NCI-H446 treated with DMSO at 0.1 percent for 48 hours (cell line): ENCODE measurements around the gene MKRN2OS.

ENCODE experiments used
- DNase-seq: peaks from one replicate; lab custom pipeline; 2025; lab: John Stamatoyannopoulos, UW

Gene MKRN2OS

DNA sequence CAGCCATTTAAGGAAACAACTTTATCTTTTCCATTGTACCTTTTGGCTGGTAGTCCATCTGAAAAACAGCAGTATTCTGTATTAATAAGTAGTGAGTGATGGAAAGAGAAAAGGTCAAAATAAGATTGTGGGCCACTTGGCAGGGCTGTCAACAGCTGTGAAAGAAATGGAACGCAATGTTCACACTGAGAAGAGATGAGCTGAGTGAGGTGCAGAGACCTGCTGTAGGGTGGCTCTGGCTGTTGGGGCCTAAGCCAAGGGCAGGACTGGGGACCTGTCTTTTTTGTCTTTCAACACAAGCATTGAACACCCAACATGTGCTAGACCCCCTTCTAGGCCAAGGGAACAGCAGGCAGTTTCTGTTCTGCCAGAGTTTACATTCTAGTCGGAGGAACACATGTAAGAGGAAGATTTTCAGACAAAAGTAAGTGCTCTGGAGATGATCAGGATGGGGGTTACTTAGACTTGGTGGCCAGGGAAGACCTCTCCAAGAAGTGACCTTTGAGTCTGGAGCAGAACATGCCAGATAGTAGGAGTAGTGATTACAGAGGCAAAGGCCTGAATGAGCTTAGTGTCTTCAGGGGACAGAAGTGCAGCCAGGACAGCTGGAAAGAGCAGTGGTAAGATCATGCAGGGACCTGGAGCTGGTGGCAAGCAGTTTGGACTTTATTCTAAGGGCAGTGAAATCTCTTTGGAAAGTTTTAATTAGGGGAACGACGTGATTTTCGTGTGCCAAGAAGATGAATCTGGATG, 31.4 kb downstream of the MKRN2OS start:
- DNase-seq = no peak

- no peak for DNase-seq
Observed at GRCh38 chr3:12512534-12513118, 32.7 kb downstream of the MKRN2OS start.

DNA sequence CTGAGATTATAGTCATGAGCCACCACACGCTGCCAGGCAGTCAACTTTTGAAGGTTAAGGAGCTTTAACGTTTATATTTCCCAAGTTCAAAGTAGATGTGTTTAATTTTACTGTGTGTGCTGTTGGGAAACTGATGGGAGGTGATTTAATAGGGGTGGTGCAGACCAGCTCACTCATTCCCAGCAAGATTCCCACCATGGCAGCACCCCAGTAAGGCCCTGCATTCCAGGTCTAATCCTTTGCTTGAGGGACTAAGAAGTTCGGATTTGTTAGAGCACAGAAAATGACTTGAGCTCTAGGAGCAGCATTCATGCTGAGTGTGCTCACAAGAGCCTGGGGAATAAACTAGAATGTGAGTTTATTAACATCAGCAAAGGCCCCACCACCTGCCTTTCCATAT, 35.8 kb downstream of the MKRN2OS start:
- no peak for DNase-seq

- DNase-seq = no peak
Observed at GRCh38 chr3:12508291-12508700, 37.0 kb downstream of the MKRN2OS start.

- DNase-seq = no peak
Observed at GRCh38 chr3:12507591-12508281, 37.6 kb downstream of the MKRN2OS start.

GRCh38 chr3:12506201-12506709, 39.0 kb downstream of the MKRN2OS start:
- DNase-seq = no peak

DNA sequence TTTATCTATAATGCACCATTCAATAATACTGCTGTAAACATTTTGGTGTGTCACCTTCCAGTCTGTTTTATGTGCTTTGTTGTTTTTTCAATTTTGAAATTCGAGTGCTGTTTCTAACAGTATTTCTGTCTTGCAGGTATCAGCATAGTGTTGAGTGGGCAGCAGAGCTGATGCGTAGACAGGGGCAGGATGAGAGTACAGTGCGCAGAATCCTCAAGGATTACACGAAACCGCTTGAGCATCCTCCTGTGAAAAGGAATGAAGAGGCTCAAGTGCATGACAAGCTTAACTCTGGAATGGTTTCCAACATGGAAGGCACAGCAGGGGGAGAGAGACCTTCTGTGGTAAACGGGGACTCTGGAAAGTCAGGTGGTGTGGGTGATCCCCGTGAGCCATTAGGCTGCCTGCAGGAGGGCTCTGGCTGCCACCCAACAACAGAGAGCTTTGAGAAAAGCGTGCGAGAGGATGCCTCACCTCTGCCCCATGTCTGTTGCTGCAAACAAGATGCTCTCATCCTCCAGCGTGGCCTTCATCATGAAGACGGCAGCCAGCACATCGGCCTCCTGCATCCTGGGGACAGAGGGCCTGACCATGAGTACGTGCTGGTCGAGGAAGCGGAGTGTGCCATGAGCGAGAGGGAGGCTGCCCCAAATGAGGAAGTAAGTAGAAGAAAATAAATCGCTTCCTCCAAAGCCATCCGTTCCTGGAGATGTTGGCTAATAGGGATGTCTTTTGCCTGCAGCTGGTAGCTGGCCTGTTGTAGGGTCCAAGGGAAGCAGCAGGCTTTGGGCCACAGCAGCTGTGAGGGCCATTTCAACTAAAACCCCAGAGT, 42.0 kb downstream of the MKRN2OS start:
- DNase-seq = no peak

DNA sequence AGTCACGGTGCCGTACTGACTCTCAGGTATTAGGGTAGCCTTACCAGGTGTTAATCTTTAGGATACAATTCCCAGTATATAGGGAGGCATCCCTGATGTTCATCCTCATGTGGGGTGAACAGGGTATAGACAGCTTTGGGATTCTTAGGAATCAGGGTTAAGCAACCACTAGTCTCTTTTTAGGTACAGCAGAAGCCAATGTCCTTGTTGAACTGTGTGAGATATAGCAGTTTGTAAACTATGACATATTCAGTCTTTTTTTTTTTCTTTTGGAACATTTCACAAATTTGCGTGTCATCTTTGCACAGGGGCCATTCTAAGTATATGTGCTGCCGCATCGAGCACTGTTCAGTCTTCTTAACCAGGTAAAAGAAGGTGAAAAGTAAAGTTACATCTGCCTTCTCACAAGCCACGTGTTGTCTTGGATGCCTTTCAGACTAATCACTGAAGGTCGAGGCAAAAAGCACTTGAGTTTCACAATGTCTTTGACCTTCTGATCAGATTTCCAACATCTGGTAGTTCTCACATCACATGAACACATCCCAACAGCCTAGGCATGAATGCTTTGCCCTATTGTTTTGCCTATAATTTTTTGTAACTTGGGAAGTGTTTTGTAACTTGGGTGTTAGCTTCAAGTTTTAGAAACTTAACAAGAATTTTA, 43.8 kb downstream of the MKRN2OS start:
- DNase-seq = no peak

DNA sequence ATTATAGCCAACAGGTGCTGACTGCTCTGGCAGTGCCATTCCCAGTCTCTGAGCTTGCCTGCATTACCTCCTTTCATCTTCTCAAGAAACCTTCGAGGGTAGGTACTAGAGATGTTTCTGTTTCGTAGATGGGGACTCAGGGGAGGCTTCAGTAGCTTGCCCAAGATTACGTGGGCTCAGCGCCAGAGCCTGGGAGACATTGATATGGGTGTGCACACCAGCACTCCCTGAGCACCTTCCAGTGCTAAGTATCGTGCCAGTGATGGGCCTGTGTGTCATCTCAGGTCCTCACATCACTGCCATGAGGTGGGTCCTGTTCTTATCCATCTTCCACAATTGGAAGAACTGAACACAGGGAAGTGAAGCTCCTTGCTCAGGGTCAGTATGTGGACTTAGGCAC, 45.8 kb downstream of the MKRN2OS start:
- DNase-seq = no peak

GRCh38 chr3:12496453-12496761, 48.9 kb downstream of the MKRN2OS start:
- no peak for DNase-seq

DNA sequence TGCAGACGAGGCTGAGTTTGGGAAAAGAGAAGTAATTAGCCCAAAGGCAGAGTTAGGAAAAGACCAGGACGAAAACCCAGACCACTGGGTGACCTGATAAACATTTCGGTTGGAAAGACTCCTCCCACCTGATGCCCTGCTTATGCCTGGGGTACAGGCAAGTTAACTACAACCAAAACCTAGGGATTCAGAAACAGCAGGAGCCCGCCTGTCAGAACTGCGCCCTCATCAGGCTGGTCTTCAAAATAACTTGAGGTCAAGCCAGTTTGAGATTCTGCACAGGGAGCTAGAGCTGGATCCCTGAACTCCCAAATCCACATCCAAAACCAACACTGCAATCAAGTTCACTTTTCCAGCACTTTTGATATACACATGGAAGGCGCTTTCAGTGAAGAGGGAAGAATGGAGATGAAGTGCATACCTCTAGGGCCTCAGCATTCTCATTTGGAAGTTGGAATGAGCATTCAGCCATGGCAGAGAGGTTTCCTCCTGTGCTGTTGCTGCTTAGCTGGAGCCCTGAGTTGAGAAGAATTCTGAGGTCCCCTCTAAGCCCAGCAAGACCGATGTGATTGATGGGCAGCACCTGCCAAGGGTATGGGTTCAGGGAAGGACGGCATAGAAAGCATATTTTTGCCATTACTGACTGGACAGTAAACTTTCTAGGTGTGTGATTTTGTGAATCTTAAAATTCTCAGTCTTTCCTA, 49.4 kb downstream of the MKRN2OS start:
- no peak for DNase-seq

GRCh38 chr3:12490547-12490946, 54.8 kb downstream of the MKRN2OS start:
- DNase-seq = no peak

DNA sequence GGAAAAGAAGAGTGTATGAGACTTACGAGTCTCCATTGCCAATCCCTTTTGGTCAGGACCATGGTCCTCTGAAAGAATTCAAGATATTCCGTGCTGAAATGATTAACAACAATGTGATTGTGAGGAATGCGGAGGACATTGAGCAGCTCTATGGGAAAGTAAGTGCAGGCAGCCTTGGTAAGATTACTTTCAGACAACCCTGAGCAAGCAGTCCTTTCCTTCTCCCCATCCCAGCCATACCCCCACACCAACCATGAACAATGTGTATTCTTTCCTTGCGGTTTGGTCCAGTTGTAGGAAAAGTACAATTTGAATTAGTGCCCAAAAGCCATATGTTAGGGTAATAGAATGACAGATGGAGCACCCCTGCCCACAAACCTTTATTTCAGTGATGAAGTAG, 55.5 kb downstream of the MKRN2OS start:
- no peak for DNase-seq
